IMR-90 (cell line): ENCODE measurements around the gene RBMS3. TPM values are rescaled to one million over a fixed set of nuclear protein-coding genes. Genes with fewer than 3 reads are reported as not detected.
A peak's percentile ranks its signal among the peaks of the same experiment; 100 is the strongest.

Experiments
- ATAC-seq: fragments of 200-7000 bp; cut with Tn5 transposase; 2 replicates; pipeline ENCODE4 v1.9.1; 2020; ENCODE audit warnings: low read depth, mild to moderate bottlenecking, moderate library complexity
- BruUV-seq: library from RNA; stranded (reverse); fragments of 400-500 nt; replicated peaks from 2 replicates; lab custom pipeline; 2021; lab: Mats Ljungman, UMichigan
- CTCF ChIA-PET: fragments of 300-600 bp; formaldehyde crosslinking; extraction: SDS; loops from one replicate; lab custom pipeline; 2021; ENCODE audit warnings: antibody characterized with exemption; lab: Yijun Ruan, JAX
- POLR2A ChIA-PET: fragments of 300-600 bp; sonication (Branson Sonifier 250); formaldehyde crosslinking; loops from one replicate; lab custom pipeline; 2022; ENCODE audit warnings: antibody characterized with exemption; ENCODE audit not compliant: unreplicated experiment; lab: Charles Lee
- DNase-seq: peaks from one replicate; pipeline ENCODE4 v3.0.0; 2013
- H2AFZ ChIP-seq: replicated peaks from 2 replicates; pipeline ENCODE3; 2013; ENCODE audit warnings: low read length, mild to moderate bottlenecking; ENCODE audit not compliant: poor library complexity
- H2AK5ac ChIP-seq: 2 replicates; pipeline ENCODE4 v1.6.1; 2013; ENCODE audit warnings: low read depth, low read length, inconsistent platforms
- H2AK9ac ChIP-seq: replicated peaks from 2 replicates; pipeline ENCODE3; 2013; ENCODE audit warnings: mild to moderate bottlenecking, low read depth, low read length, moderate library complexity; ENCODE audit not compliant: poor library complexity
- H2BK120ac ChIP-seq: 2 replicates; pipeline ENCODE4 v1.6.1; 2013; ENCODE audit warnings: low read depth, low read length, inconsistent platforms
- H2BK15ac ChIP-seq: 3 replicates; pipeline ENCODE4 v1.6.1; 2013; ENCODE audit warnings: low read depth, low read length, inconsistent platforms
- H2BK20ac ChIP-seq: 2 replicates; pipeline ENCODE4 v1.6.1; 2013; ENCODE audit warnings: low read depth, mild to moderate bottlenecking, inconsistent platforms, low read length, moderate library complexity
- H2BK5ac ChIP-seq: 2 replicates; pipeline ENCODE4 v1.6.1; 2013; ENCODE audit warnings: mild to moderate bottlenecking, low read depth, low read length, inconsistent platforms; ENCODE audit not compliant: poor library complexity, severe bottlenecking
- H3K14ac ChIP-seq: replicated peaks from 2 replicates; pipeline ENCODE4 v1.6.1; 2013; ENCODE audit warnings: low read depth, low read length, inconsistent platforms
- H3K18ac ChIP-seq: 2 replicates; pipeline ENCODE4 v1.6.1; 2013; ENCODE audit warnings: low read depth, low read length, control low read depth
- H3K23ac ChIP-seq: 2 replicates; pipeline ENCODE4 v1.6.1; 2013; ENCODE audit warnings: low read depth, low read length, inconsistent platforms
- H3K27ac ChIP-seq: 2 replicates; pipeline ENCODE4 v1.5.1; 2013; ENCODE audit warnings: mild to moderate bottlenecking, control low read depth, low read length; ENCODE audit not compliant: insufficient read depth
- H3K27me3 ChIP-seq: 2 replicates; pipeline ENCODE4 v1.6.1; 2013; ENCODE audit warnings: low read length; ENCODE audit not compliant: control insufficient read depth, insufficient read depth
- H3K36me3 ChIP-seq: 2 replicates; pipeline ENCODE4 v1.6.1; 2013; ENCODE audit warnings: low read length, mixed read lengths; ENCODE audit not compliant: control insufficient read depth, insufficient read depth
- H3K4ac ChIP-seq: 2 replicates; pipeline ENCODE4 v1.6.1; 2013; ENCODE audit warnings: low read depth, low read length, inconsistent platforms
- H3K4me1 ChIP-seq: 2 replicates; pipeline ENCODE4 v1.6.1; 2013; ENCODE audit warnings: low read length, mixed read lengths; ENCODE audit not compliant: control insufficient read depth, insufficient read depth
- H3K4me2 ChIP-seq: 2 replicates; pipeline ENCODE4 v1.6.1; 2013; ENCODE audit warnings: low read depth, mild to moderate bottlenecking, control low read depth, low read length, moderate library complexity
- H3K4me3 ChIP-seq: 2 replicates; pipeline ENCODE4 v1.5.1; 2013; ENCODE audit warnings: low read depth, mild to moderate bottlenecking, control low read depth, low read length, moderate library complexity; ENCODE audit not compliant: insufficient read depth
- H3K56ac ChIP-seq: 2 replicates; pipeline ENCODE4 v1.6.1; 2013; ENCODE audit warnings: low read length, inconsistent platforms; ENCODE audit not compliant: insufficient read depth; ENCODE audit errors: extremely low read depth
- H3K79me1 ChIP-seq, 2 experiments: 2 replicates each; pipeline ENCODE4 v1.6.1; 2013; ENCODE audit warnings: low read length in 2 of 2, inconsistent platforms in 1 of 2, low read depth in 1 of 2
- H3K9ac ChIP-seq: 2 replicates; pipeline ENCODE4 v1.6.1; 2013; ENCODE audit warnings: low read depth, low read length, control low read depth
- H3K9me1 ChIP-seq: 2 replicates; pipeline ENCODE4 v1.6.1; 2013; ENCODE audit warnings: low read length, inconsistent platforms; ENCODE audit not compliant: insufficient read depth
- H3K9me3 ChIP-seq: 2 replicates; pipeline ENCODE4 v1.6.1; 2013; ENCODE audit warnings: low read length; ENCODE audit not compliant: control insufficient read depth, insufficient read depth
- H4K20me1 ChIP-seq: 2 replicates; pipeline ENCODE4 v1.6.1; 2013; ENCODE audit warnings: low read length, inconsistent platforms; ENCODE audit not compliant: insufficient read depth
- H4K5ac ChIP-seq: 2 replicates; pipeline ENCODE4 v1.6.1; 2013; ENCODE audit warnings: mild to moderate bottlenecking, low read depth, low read length, control low read depth
- H4K8ac ChIP-seq, 2 experiments: 2 replicates each; pipeline ENCODE4 v1.6.1; 2013; ENCODE audit warnings: low read depth in 2 of 2, low read length in 2 of 2, control low read depth in 1 of 2, inconsistent platforms in 1 of 2
- H4K91ac ChIP-seq: 2 replicates; pipeline ENCODE4 v1.6.1; 2013; ENCODE audit warnings: low read depth, low read length, inconsistent platforms; ENCODE audit not compliant: insufficient read depth
- CHD1 ChIP-seq: IDR thresholded peaks from 2 replicates; pipeline ENCODE4 v1.6.1; 2012; ENCODE audit warnings: low read depth, low read length, improper control_type of control experiment
- FOS ChIP-seq: fragments of 150-350 bp; IDR thresholded peaks from 2 replicates; pipeline ENCODE4 v1.6.1; 2016; ENCODE audit warnings: low read depth, low read length
- MAZ ChIP-seq: IDR thresholded peaks from 2 replicates; pipeline ENCODE4 v1.6.1; 2012; ENCODE audit warnings: low read depth, mild to moderate bottlenecking, low read length, improper control_type of control experiment, moderate library complexity, borderline replicate concordance
- MXI1 ChIP-seq: IDR thresholded peaks from 2 replicates; pipeline ENCODE4 v1.6.1; 2012; ENCODE audit warnings: low read depth, mild to moderate bottlenecking, low read length, moderate library complexity, borderline replicate concordance
- RAD21 ChIP-seq: IDR thresholded peaks from 2 replicates; pipeline ENCODE4 v1.6.1; 2012; ENCODE audit warnings: low read length, improper control_type of control experiment
- RCOR1 ChIP-seq: IDR thresholded peaks from 2 replicates; pipeline ENCODE4 v1.6.1; 2012; ENCODE audit warnings: mild to moderate bottlenecking, low read length, improper control_type of control experiment; ENCODE audit not compliant: insufficient replicate concordance
- RFX5 ChIP-seq: IDR thresholded peaks from 2 replicates; pipeline ENCODE4 v1.8.0; 2012; ENCODE audit warnings: low read depth, mild to moderate bottlenecking, low read length, moderate library complexity
- USF2 ChIP-seq: fragments of 150-350 bp; IDR thresholded peaks from 2 replicates; pipeline ENCODE4 v1.6.1; 2017; ENCODE audit warnings: mild to moderate bottlenecking, antibody characterized with exemption, low read length, low read depth
- WGBS, 2 experiments: methylation state at CpG; one replicate each; pipeline versions ENCODE4 v1.1.5 to v1.1.7; 2013; ENCODE audit warnings: missing lambda C conversion rate in 2 of 2; ENCODE audit not compliant: insufficient read length in 1 of 2; ENCODE audit errors: extremely low coverage in 2 of 2; 5-methylcytosine and 5-hydroxymethylcytosine counted together
- dilution Hi-C: fragments of 300-500 bp; cut with HindIII; formaldehyde crosslinking; loops from one replicate; pipeline ENCODE4 v1.14.3; 2018; ENCODE audit warnings: low sequenced_read_pairs; ENCODE audit not compliant: unreplicated experiment
- in situ Hi-C: fragments of 300-500 bp; cut with MboI; formaldehyde crosslinking; loops from 3 replicates; pipeline ENCODE4 v1.14.3; 2019; ENCODE audit warnings: low sequenced_read_pairs, inconsistent platforms, mixed read lengths
- intact Hi-C: fragments of 100-400 bp; cut with micrococcal nuclease; formaldehyde crosslinking; loops from 2 replicates; pipeline ENCODE4 v1.10.0; 2022
- polyA plus RNA-seq, 3 experiments: library from polyadenylated mRNA; depleted of rRNA; stranded (reverse); fragments of >200 nt; gene quantifications; 2 replicates each; pipeline ENCODE4 v1.2.3, GENCODE V29; 2012; ENCODE audit warnings: low replicate concordance in 1 of 3
- total RNA-seq: library from RNA; depleted of rRNA; stranded (reverse); fragments of >200 nt; gene quantifications from 2 replicates; pipeline ENCODE4 v1.2.3, GENCODE V29; 2012

RBMS3 gene
- total and polyA plus RNA-seq, 2 of the 4 experiments (the other 2 are of a cell fraction) = 15.2 to 127 TPM

GRCh38 chr3:29513236-29513635 is 232.4 kb downstream of the RBMS3 start:
- H4K20me1 ChIP-seq = peaks cover 9% of the 10 kb centered on the region
- ATAC-seq = no peak
- H2BK15ac ChIP-seq = no peak overlapping the region
- H3K14ac ChIP-seq = no peak overlapping the region
- no peak overlapping the region for H3K23ac ChIP-seq
- POLR2A ChIA-PET = no interaction called here
- WGBS, 2 experiments = 60% methylated on average over 2 of the region's 3 CpGs; no CpG with 5 or more reads in 1 of the 2 experiments
- no peak overlapping the region for H2BK5ac ChIP-seq
- no TSS peak for BruUV-seq
- peak overlapping the region; percentile 58; the same call in 1 of the 2 replicates for H3K18ac ChIP-seq
- H2AK9ac ChIP-seq = no peak overlapping the region
- H2BK20ac ChIP-seq = no peak overlapping the region
- no peak overlapping the region; the same call in 1 of the 2 replicates for H4K5ac ChIP-seq
- DNase-seq = peak; percentile 31
- no peak overlapping the region; the same call in 1 of the 2 replicates for H3K4me3 ChIP-seq
- in situ Hi-C loops = no loop called here
- no peak overlapping the region for H3K4ac ChIP-seq
- no peak overlapping the region for H2BK120ac ChIP-seq
- H2AFZ ChIP-seq = no peak overlapping the region
- no peaks in the 10 kb centered on the region for H3K36me3 ChIP-seq
- no peaks in the 10 kb centered on the region for H3K27me3 ChIP-seq
- no peak overlapping the region for H2AK5ac ChIP-seq
- intact Hi-C loops = no loop called here
- no peak overlapping the region for H4K91ac ChIP-seq
- TF ChIP-seq USF2 (no peak), RFX5 (no peak), MXI1 (no peak), CHD1 (no peak), RCOR1 (no peak), FOS (no peak), RAD21 (no peak), MAZ (no peak)
- H3K9ac ChIP-seq = no peak overlapping the region
- no peak overlapping the region; a peak in 1 of 4 replicates for H4K8ac ChIP-seq
- CTCF ChIA-PET = no interaction called here
- peak overlapping the region; percentile 89; the same call in 1 of the 2 replicates for H3K4me2 ChIP-seq
- H3K79me1 ChIP-seq = peaks cover 18 to 42% of the 10 kb centered on the region in 2 experiments
- no peak overlapping the region for H3K27ac ChIP-seq
- H3K9me1 ChIP-seq = peaks cover 8% of the 10 kb centered on the region
- H3K56ac ChIP-seq = no peak overlapping the region
- no peaks in the 10 kb centered on the region for H3K9me3 ChIP-seq
- dilution Hi-C loops = no loop called here
- peaks cover 13% of the 10 kb centered on the region; the same call in 1 of the 2 replicates for H3K4me1 ChIP-seq
